ENCODE measurements around the gene THAP8.
"Not testable (repeated sequence)": the region's sequence is repeated elsewhere in the genome, so short reads cannot be mapped to it uniquely, and the experiment has no call there.

Gene THAP8

GRCh38 chr19:36068810-36069499 is 14.9 kb upstream of the THAP8 start:
- DNase-seq (ENCODE audit: low read depth in 2 of 2): not testable (repeated sequence)

DNA sequence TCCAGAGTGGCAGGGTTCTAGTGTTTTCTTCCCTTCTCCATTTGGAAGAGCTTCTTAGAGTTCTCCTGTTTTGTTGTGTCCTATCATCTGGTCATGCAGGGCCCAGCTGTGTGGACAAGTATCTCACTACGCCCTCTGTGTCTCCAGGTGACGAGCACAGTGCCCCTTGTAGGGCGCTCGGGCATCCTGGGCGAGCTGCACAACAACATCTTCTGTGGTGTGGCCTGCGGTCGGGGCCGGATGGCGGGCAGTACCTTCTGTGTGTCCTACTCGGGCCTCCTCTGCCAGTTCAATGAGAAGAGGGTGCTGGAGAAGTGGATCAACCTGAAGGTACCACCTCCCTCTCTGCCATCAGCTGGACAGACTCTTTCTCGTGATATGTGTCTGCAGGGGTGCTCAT is 13.6 kb upstream of the THAP8 start:
- DNase-seq (ENCODE audit: low read depth in 2 of 2): no peak

DNA sequence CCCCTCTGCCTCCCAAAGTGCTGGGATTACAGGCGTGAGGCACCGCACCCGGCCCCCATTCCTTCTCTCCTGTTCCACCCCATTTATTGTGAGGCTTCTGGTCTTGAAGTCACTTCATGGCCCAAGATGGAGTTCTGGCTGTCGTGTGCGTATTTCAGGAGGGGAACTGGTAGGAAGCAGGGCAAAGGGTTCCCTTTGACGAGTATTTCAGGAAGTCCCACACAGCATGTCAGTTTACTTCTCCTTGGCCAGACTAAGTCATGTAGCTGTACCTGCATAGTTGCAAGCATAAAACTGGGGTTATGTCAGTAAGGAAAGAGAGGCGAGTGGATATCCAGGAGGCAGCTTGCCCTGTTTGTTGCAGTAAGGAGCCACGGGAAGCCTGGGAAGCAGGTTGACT is 10.7 kb upstream of the THAP8 start:
- no peak for DNase-seq (ENCODE audit: low read depth in 2 of 2)

DNA sequence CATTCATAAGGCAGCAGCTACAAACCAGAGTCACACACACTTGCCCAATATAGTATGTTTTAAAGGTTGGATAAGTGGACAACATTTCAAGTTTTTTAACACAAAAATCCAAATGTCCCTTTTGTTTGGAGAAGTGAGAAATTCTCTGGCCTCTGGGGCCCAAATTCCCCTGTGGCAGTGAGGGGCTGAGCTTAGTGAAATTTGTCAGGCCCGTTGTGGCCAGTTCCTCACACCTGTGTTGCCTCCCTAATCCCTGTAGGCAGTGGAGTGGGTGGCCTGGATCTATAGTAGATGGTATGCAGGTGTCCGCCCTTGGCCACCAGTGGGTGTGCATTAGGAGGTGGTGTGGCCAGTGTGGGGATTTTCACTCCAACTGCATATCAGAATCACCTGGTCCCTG is 7.3 kb upstream of the THAP8 start:
- DNase-seq (ENCODE audit: low read depth in 2 of 2): no peak

GRCh38 chr19:36060430-36060829 is 6.3 kb upstream of the THAP8 start:
- DNase-seq (ENCODE audit: low read depth in 2 of 2): no peak

- DNase-seq (ENCODE audit: low read depth in 2 of 2): no peak
These were observed 5.3 kb upstream of the THAP8 start for GRCh38 chr19:36059180-36059910.

- DNase-seq (ENCODE audit: low read depth in 2 of 2): no peak
These were observed 4.5 kb upstream of the THAP8 start for GRCh38 chr19:36058481-36059179.

DNA sequence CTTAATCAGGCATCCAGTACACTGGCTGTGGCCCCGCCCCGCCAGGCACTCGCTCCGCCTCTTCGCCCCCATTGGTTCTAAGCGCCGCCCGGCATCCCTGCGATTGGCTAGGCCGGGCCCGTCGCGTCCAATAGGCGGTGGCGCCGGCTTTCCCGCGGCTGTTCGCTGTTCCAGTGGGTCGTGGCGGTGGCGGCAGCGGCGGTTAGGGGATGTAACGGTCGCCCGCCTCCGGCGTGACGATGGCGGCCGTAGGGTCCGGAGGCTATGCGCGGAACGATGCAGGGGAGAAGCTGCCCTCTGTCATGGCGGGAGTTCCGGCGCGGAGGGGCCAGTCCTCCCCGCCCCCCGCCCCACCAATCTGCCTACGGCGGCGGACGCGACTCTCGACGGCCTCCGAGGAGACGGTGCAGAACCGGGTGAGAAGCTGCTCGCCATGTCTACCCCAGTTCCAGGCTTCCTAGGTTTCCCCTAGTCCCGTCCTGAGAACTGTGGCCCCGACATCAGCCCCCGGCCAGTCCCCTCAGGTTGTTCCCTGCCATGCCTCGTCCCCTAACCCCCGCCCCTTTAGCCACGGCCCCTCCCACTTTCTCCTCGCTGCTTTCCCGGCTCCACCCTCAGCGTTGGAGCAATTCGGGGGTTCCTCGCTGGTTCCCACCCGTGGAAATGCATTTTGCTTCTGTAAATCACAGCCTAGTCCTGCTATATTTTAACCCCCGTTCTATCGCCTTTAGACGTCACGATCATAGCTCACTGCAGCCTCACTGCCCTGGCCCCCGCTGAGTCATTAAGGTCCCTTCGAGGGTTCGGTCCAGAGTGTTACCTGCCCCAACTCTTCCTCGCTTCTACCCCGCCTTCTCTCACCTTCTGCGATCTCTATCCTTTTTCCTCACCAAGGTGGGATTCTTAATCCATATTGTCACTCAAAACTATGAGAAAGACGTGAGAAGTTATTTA is 925 bp upstream of the THAP8 start, which contains the start of gene WDR62:
WDR62 (plus strand) TSS at position 165 of the 954 bp plus-strand sequence; CDS start at position 240, 75 bp downstream.
- DNase-seq (ENCODE audit: low read depth in 2 of 2): peak; percentile 92 to 94

DNA sequence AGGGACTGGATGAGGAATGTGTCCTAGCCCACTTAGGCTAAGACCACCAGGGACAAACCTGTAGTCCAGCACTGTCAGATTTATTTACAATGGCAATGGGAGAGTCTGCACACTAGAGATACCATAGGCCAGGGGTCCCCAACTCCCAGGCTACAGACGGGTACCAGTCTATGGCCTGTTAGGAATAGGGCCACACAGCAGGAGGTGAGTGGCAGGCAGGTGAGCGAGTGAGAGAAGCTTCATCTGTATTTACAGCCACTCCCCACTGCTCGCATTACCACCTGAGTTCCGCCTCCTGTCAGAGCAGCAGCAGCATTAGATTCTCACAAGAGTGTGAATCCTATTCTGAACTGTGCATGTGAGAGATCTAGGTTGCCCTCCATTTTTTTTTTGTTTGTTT is 2.4 kb downstream of the THAP8 start:
- no peak for DNase-seq (ENCODE audit: low read depth in 2 of 2)

DNA sequence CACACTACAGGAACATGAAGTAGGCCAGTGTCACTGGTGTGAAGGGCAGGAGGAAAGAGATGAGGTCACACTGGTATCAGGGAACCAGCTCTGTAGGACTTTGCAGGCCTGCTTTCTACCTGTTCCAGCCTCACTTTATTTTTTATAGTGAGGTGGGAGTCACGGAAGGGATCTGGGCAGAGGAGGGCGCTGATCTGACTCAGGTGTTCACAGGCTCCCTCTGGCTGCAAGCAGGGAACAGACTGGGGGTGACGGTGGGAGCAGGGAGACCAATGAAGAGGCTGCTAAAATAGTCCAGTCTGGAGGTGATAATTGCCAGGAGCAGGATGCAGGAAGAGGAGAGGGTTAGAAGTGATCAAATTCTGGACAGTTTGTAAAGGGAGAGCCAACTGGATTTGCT is 2.8 kb downstream of the THAP8 start:
- no peak for DNase-seq (ENCODE audit: low read depth in 2 of 2)

DNA sequence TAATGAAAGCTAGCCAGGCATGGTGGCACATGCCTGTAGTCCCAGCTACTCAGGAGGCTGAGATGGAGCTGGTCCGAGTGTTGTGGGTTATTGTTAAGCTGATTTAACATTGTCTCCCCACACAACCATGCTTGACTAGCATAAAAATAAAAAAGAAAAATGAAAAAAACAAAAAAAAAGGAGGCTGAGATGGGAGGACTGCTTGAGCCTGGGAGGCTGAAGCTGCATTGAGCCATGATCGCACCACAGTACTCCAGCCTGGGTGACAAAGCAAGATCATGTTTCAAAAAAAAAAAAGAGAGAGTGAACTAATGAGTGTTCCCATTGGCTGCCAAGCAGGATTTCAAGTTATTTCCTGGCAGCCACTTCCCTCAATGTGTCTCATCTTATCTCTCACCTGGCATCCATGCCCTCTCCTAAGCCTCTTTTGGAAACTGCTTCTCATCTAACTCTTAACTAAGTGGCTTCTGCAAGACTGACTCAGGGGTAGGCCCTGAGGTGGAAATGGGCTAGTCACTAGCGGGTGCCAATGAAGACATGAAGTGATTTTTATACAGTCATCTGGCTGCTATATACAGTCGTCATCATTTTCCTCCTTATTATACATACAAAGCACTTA is 4.9 kb downstream of the THAP8 start:
- no peak for DNase-seq (ENCODE audit: low read depth in 2 of 2)

- DNase-seq (ENCODE audit: low read depth in 2 of 2): no peak
These were observed 6.2 kb downstream of the THAP8 start for GRCh38 chr19:36047835-36048234.

DNA sequence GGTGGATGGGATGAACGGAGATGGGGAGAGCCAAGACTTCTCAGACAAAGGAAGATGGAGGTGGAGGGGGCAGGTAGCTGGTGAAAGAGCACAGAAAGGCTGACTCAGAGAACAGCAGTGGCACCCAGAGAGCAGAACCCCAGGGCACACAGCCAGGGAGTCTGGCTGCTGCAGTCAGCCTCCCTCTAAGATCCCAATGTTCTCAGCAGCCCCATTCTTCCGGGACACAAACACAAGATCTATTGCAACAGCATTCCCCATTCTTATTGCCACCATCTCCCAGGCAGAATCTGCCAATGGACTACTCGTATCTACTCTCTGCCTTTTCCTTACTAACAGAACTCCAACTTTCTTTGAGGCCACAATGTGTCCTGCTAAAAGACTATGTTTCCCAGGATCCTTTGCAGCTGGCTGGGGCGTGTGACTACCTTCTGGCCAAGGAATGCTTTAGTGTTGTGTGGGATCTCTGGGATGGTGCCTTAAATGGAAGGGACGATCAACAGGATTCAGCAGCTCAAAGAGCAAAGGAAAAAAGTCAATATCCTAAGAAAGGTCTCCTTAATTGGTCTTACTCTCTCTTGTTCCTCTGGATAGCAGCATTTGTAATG is 7.5 kb downstream of the THAP8 start:
- no peak for DNase-seq (ENCODE audit: low read depth in 2 of 2)

DNA sequence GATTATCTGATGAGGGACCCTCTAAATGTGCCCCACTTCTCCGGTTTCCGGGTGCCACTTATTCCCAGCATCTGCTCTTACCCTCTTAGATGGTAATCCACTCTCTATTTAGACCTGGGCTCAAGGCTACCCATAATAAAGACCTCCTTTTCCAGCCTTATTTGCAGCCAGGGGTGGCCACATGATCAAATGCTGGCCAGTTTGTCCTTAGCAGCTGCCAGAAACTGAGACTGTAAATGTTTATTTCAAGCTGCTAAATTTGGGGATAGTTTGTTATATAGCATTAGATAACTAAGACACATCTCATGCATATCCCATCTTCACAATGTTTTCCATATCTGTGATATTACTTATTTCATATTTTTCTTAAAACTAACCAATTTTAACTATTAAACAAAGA is 10.1 kb downstream of the THAP8 start:
- no peak for DNase-seq (ENCODE audit: low read depth in 2 of 2)

DNA sequence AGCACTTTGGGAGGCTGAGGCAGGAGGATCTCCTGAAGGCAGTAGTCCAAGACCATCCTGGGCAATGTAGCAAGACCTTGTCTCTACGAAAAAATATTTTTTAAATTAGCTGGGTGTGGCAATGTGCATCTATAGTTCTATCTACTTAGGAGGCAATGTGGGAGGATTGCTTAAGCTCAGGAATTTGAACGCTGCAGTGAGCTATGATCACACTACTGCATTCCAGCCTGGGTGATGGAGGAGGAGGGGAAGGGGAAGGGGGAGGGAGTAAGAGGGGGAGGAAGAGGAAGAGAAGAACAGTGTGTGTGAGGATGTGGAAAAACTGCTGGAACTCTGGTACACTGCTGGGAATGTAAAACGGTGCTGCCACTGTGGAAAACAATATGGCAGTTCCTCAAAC is 12.3 kb downstream of the THAP8 start:
- no peak for DNase-seq (ENCODE audit: low read depth in 2 of 2)

DNA sequence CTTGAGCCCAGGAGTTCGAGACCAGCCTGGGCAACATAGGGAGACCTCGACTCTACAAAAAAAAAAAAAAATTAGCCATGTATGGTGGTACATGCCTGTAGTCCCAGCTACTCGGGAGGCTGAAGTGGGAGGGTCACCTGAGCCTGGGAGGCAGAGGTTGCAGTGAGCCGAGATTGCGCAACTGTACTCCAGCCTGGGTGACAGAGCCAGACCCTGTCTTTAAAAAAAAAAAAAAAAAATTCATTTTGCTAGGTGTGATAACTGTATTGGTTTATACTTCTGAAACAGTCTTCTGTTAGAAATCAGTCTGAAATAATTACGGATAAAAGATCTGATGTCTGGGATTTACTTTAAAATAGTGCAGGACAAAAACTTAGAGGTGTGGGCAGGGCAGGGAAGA is 13.0 kb downstream of the THAP8 start:
- DNase-seq (ENCODE audit: low read depth in 2 of 2): not testable (repeated sequence)

GRCh38 chr19:36040495-36040894 is 13.6 kb downstream of the THAP8 start:
- DNase-seq (ENCODE audit: low read depth in 2 of 2): no peak

DNA sequence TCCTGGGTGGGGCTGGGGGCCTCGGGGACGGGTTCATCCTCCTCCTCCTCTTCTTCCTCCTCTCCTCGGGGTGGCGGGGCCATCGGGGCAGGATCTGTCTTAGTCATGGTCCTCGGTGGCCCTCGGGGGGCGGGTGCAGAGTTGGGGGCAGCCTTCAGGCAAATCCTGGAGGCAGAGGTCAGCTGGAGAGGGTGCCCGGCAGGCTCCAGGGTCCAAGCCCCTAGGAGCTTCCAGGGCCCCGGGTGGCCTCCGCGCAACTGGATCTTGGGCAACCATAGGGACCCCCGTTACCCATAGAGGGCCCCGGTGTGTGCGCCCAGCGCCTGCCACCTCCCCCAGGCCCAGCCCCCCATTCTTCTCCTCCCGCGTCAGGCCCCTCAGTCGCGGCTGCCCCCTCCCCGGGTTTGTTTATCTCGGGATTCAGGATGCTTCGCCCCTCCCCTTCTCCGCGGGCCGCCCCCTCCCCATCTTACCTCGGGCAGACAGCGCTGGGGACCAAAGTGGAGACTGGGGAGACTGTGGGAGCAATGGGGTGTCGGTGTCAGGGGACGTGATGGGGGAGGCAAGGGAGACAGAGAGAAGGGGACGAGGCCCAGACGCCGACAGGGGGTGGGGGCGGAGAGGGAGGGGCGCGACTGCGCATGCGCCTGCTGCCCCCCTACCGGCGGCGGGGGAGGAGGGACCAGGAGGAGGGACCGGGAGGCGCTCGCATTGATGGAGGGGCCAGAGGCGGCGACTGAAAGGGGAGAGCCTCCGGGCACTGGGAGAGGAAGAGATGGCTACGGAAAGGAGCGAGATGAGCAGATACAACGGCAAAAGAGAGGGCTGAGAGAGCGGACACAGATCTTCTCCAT is 21.6 kb downstream of the THAP8 start, which contains the start of gene CLIP3:
CLIP3 (minus strand) TSS at position 623 of the 854 bp plus-strand sequence; CDS start at position 107, 516 bp downstream.
- peak in 1 of 2 donors; percentile 35 for DNase-seq (ENCODE audit: low read depth in 2 of 2)

- no peak for DNase-seq (ENCODE audit: low read depth in 2 of 2)
These were observed 22.8 kb downstream of the THAP8 start for GRCh38 chr19:36031308-36031707.
